Measurements from ENCODE around the gene XYLT1.

The XYLT1 gene

DNA sequence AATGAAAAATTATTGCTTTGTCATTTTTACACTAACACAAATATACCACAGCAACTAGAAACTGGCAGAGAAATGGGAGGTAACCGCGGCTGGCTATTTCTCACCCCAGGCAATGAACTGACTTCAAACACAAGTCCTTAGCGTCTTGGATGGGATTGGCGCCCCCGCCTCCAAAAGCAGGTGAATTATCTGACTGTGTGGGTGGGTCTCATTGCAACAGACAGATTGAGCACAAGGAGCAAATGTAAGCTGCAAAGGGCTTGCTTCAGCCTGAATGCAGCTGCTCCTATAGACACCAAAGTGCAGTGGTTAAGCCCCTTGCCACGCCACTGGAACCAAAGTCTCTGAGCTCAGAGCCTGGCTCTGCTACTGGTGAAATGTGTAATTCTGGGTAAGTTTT lies 225.0 kb downstream of the XYLT1 start:
- no peak for DNase-seq

DNA sequence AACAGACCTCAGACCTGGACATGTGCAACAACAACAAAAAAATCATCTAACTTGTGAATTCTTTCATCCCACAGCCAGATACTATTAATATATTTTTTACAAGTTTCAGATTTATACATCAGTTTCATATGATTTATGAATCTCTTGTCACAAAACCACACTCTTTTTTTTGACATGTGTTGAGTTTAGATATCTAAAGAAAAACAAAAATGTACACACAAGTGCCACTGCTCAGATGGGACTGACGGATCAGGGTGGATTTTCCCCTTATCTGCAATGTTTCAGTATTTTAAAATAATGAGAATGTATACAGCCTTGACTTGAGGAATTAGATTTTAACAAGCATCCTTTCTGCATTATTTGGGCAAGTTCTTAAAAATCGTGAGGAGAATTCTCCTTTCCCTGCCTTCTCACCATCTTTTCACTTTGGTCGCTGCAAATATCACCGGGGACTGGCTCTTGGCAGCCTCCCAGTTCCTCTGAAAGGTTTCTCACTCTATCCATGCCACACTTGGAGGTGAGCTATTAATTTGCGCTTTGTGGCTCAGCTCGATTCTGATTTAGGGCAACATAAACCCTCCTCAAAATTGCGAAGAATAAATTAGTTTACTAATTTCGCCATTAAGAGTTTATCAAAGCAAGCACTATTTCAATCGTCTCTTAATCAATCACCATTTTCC lies 225.7 kb downstream of the XYLT1 start:
- no peak for DNase-seq

DNA sequence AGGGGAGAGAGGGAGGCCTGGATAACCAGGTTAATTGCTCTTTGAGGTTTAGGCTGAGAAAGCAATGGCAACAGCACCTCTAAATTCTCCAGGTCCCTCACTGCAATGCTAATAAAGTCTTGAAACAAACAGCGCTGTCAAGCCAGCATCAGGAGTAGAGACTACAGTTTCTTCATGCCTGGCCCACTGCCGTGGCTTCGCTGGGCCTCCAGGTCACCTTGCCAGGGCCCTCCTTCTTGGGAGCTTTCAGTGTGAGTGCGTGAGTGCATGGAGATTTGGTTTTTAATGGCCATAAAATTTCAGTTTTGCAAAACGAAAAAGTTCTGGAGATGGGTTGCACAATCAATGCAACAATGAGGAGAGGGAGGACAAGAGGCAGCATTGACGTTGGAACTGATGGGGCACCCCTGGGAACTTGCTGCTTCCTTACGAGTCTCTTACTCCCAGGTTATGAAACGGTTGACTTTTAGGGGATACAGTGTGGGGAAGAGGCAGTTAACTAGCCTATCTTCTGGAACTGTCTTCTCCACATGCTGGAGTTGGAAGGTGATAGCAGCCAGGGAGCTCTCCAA lies 229.4 kb downstream of the XYLT1 start:
- DNase-seq: no peak

DNA sequence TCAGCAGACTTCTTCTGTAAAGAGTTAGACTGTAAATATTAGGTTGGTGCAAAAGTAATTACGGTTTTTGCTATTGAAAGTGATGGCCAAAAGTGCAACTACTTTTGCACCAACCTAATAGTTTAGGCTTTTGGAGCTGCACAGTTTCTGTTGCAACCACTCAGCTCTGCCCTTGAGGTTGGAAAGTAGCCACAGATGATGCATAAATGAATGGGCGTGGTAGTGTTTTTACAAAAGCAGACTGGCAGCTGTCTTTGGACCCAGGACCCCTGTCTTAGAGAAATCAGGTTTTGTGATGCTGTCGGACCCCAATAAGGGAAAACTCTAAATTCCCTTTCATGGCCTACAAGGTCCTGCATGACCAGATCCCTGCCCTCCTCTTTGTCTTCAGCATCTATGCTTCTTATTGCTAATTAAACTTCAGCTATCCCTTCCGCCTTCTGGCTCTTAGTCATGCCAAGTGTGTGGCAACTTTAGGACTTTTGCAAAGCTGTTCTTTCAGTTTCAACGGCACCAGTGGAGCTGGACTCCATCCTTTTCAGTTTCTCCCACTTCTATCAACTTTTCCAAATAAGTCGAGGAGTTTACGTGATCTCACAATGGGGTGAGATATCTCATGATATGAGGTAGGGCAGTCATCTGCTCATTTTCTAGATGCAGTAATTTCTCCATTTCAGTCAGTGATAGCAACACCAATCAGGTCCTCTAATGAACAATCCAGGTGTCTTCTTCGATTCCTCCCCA lies 232.3 kb downstream of the XYLT1 start:
- no peak for DNase-seq

DNA sequence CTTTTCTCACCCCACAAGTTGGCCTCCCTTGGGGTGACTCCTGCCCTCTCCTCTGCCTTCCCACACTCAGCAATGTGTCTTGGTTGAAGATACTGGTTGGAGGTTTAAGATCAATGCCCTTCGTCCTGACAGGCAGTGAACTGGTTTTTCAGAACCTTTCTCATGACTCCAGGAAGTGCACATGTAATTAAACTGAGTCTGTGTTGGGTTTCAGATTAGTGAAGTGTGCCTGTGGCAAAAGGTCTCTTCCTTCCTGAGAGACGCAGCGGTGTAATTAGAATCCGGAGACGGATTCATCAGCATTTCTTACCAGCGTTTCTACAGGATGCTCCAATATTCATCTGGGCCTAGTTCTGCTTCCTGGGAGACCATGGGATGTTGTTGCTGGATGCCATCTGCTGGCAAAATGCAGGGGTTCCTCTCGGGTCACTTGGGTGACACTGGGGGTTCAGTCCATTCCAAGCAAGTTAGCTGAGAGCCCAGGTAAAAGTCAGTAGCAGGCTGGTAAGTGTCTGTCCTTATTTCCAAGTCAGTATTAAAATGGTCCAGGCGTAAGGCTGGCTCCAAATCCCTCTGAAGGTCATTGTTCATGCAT lies 233.3 kb downstream of the XYLT1 start:
- DNase-seq: no peak

DNA sequence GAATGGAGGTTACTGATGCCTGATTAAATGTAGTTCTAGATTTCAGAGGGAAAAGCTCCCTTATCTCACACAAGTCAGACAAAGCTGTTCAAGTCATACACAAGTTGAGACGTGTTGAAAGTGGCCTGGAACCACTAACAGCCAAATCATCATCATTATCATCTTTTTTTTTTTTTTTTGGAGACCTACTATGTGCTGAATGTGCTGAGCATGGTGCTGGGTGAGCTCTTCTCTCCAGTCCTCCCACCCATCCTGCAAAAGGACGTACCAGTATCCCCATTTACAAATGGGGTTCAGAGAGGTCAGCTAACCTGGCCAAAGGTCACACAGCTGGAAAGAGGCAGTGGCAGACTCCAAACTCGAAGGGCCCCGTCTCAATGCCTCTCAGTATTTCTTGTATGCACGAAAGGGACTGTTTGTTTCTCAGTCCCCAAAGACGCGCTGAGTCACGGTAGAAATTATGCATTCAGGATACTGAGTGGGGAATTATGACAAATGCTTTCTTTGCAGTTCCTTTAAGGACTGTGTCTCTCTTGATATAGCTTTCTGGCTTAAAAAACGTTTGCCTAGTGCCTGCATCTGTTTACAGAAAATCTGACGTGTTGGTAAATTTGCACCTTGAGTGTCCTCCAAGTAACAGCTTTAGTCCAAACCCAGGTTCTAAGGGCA lies 235.5 kb downstream of the XYLT1 start:
- no peak for DNase-seq

DNA sequence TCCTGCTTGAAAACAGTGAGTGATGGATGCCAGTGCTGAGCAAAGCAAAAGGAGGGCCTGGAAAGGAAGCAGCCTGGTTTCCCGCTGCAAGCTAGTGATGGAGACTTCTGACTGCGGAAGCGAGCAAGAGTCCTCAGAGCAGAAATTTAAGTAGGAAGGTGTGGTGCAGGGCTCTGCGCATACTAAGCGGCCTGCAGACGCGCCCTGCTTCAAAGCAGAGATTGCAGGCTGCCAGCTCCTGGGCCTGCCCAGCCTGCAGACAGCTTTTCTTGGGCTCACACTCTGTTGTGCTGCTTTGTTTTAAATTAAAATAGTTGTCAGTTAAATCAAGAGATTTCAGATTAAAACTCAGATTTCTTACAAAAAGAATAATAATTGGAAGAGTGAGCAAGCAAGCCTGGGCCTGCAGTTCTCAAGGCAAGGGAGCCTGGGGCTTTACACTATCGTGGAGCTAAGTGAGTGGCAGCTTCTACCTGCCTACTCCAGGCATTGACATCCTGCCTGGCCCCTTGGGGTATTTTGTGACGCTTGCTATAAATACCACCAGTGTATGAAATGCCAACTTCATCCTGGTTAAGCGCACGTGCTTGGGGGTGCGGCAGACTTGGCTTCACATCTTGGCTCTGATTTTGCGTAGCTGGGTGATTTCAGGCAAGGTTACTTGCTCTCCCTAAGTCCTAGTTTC lies 237.3 kb downstream of the XYLT1 start:
- no peak for DNase-seq

DNA sequence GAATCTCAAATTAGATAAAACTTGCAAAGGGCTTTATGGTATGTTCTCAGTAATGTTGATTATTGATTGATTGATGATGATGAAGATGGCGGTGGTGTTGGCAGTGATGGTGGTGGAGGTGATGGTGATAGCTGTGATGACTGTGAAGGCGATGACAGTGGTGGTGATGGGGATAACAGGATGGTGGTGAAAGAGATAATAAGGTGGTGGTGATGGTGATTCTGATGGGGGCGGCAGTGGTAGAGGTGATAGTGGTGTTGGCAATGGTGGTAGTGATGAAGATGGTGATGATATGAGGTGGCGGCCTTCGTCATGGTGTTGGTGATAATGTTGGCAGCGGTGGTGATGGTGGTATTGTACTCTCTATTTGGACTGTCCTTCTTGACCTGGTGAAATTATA lies 238.3 kb downstream of the XYLT1 start:
- no peak for DNase-seq

DNA sequence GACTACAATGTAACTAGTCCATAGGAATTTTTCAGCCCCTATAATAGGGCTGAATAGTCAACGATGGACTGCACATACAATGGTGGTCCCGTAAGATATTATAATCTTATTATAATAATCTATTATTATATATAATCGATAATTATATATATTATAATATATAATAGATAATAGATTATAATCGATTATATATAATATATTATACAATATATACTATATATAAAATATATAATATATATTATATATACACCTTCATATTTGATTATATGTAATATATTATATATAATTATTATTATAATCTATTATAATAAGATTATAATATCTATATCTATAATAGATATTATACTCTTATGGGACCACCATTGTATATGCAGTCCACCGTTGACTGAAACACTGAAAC lies 238.8 kb downstream of the XYLT1 start:
- no peak for DNase-seq

DNA sequence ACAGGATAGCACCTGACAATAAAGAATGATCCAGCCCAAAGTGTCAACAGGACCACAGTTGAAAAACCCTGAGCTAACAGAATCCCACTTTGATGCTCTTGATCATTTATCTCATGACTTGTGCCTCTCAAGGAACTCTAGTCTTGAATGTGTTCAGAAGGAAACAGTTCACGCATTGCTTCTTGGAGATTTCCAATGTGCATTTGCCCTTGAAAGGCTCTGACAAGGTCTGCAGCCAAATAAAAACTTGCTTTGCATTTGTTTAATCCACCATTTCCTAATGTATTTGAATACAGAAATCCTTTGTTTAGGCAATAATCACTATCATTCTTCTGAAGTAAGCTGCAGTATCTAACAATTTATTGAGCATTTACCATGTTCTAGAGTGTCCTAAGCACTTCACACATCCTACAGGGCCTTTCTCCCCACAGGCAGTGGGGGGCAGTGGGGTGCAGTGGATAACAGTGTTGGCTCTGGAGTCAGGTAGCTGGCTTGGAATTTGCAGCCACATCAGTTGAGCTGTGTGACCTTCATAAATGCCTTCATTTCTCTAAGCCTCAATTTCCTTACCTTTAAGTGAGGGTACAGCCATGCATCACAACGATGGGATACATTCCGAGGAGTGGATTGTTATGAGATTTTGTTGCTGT lies 239.7 kb downstream of the XYLT1 start:
- no peak for DNase-seq

DNA sequence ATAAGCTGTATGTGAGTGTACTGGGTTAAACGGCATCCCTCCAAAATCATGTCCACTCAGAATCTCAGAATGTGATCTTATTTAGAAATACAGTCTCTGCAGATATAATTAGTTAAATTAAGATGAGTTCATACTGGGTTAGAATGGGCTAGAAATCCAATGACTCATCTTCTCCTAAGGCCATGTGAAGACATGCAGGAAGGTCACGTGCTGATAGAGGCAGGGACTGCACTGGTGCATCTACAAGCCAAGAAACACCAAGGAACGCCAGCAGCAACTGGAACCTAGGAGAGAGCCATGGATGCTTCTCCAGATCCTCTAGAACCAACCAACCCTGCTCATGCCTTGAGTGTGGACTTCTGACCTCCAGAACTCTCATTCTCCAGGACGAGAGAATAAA lies 241.0 kb downstream of the XYLT1 start:
- peak; percentile 8 for DNase-seq

DNA sequence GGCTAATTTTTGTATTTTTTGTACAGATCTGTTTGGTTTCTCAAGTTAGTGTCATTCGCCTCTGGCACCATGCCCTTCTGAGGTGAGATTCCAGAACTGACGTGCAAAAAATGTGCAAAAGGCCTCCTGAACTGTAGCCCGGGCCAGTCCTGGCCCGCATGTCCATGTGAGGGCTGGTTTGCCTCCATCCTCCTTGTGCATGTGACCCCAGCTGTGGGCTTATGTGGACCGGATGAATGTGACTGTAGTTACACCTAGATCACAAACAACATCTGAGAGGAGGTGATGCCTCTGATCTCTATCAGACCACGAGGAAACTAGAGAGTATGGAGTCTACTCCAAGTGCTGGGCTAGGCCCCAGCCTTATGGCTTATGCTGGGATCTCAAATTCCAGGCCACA lies 241.6 kb downstream of the XYLT1 start:
- no peak for DNase-seq

DNA sequence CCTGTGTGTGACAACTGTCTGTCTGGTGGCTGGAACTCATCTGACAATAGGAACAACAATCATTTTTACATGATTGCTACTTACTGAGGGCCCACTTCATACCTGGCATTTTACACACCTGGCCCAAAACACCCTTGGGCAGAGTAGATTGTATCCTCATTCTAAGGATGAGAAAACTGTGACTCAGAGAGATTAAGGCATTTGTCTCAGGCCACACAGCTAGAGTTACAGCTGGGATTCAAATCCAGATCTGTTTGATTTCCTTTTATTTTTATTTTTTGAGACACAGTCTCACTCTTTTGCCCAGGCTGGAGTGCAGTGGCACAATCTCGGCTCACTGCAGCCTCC lies 242.1 kb downstream of the XYLT1 start:
- DNase-seq: no peak

DNA sequence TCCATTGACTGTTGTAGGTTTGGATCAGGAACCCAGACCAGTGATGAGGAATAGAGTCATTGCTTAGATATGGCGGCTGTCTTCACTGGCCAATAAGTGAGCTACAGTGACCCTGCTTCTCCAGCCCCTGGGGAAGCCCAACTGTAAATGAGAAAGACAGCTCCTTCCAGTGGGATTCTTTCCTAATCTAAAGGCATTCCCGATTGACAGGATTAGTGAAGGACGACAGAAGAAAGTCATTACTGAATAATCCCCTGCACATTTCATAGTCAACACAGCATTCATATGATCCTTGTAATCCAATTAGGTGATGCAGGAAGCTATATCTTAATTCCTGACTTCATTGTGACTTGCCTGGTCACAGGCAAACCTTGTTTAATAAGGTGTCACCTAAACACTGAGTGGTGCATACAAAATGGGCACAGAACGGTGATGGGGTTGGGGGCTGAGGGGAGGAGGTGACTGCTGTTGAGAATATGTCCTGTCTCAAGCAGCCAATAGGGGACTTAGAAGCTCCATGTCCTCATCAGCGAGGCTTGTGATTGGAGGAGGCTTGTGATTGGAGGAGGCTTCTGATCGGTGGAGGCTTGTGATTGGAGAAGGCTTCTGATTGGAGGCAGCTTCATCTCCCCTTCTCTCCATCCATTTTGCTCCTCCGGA lies 242.6 kb downstream of the XYLT1 start:
- DNase-seq: no peak

DNA sequence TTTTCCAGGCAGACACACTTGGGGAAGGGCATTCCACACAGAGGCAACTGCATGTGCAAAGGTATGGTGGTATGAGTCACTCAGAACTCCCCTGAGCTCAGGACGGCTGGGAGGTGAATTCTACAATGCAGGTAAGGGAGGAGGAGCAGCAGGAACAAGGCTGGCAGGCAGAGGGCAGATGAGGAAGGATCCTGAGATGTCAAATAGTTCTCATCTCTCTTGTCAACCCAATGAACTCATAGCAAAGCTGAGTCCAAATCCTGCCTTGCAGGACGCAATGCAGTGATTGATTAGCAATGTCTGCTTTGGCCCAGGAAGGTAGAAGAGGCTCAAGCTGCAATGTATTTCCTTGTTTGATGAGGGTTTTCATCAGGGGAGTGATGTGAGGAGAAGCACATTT lies 243.5 kb downstream of the XYLT1 start:
- DNase-seq: no peak

DNA sequence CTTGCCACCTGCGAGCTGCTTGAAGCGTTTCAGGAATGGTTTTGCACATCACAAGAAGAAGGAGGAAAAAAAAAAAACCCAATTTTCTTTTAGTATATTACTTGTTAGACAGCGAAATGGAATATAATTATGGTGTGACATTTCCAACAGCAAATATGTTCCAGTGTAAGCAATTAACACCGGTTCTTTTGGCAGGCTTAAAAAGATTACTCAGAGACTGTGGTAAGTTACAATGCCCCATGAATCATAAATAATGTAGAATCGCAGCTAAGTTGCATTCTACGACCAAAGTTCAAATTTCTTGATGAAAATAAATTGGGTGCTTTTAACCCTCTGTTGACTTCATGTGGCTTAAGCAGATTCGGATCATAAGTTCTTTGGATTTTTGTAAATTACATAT lies 245.2 kb downstream of the XYLT1 start:
- no peak for DNase-seq

DNA sequence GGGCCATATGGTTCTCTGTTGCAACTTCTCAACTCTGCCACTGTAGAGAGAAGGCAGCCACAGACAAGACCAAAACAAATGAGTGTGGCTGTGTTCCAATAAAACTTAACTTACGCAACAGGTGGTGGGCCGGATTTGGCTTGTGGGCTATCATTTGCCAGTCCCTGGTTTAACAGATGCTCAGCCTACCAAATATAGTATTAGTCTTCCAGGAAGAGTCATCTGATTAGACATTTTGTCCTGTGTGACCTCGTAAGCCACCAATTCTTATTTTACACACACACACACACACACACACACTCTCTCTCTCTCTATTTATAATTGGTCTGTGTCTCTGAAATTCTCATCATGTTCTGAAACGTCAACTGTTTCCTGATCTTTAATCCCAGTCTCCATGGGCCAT lies 245.9 kb downstream of the XYLT1 start:
- peak; percentile 55 for DNase-seq

DNA sequence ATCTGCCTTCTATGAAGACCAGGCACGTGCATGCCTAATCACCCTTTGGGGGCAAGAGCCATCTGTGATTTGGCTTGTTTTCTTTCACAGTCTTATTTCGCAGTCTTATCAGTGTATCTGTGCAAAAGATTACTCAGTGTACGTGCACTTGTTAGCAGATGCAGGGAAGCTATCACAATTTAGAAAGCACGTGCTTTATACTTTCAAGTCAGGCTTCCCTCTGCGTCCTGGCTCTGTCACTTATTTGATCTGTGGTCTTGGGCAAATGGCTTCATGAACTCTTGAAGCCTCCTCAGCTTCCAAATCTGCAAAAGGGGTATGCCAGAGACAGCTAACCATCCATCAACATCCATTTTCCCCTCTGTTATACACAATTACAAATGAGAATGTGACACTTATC lies 246.4 kb downstream of the XYLT1 start:
- no peak for DNase-seq

DNA sequence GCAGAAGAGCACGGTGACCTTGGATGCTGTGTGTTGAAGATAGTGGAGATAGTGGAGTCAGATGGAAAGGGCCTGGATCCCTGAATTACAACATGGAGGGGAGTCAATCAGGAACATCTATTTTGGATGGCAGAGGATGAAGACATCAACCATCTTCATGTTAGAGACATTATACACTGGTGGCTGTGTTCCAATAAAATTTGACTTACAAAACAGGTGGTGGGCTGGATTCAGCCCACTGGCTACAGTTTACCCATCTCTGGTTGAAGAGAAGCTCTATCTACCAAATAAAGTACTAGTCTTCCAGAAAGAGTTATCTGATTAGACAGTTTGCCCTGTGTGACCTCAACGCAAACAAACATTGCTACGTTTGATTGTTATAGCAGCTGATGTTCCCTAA lies 247.2 kb downstream of the XYLT1 start:
- DNase-seq: no peak

DNA sequence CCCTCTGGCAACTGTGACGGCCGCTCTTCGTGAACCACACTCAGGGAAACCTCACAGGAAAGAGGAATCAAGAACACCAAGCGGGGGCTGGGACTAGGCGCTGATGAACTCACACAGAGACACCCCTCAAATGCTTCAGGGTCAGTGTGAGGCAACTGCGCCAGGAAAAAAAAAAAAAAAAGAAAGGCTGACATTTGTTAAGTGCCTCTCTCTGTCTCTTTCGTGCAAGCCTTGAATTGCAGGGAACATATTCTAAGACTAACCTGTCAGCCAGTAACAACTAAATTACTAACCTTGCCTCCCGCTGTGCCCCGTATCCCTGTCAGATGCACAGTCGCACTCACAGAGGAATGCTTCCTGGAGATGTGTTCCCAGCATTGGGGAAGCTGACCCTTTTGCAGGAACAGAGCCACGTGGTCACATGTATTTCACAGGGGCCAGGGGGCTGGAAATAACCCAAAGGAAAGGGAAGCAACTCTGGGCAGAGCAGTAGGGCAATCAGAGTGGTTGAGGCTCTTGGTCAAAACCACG lies 247.8 kb downstream of the XYLT1 start:
- no peak for DNase-seq

DNA sequence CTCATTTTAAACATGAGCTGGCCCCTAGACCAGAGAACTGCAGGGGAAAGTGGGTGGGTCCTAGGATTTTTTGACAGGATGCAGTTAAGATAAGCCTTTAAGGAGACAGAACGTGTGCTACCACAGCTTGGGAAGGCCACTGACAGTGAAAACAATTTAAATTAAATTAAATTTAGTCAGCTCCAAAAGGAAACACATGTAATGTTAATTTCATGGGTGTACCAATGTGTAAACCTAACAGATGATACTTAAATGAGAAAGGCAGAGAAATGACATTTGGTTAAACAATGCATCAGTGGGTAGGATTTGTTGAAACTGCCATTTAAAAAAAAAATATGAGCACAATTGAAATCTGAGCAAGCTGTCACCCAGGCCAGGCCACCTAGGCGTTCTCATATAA lies 250.8 kb downstream of the XYLT1 start:
- no peak for DNase-seq

DNA sequence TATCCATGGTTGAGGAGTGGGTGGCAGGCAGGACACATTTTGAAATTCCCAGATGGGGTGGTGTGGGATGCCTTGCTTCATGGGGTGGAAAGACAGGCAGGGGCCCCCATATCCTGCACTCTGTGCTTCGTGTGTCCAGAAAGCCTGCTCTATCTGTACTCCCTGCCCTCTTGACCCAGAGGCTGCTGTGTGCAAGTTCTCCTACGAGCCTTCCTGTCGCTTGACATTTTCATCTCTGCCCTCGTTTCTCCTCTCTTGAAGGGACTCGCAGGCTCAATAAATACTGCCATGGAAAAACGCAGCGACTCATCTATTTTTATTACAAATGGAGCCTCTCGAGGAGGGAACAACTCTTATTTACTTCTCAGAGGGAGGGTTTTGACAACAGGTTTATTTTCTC lies 254.8 kb downstream of the XYLT1 start:
- no peak for DNase-seq

All from EL (cell line).